Natural killer cell (primary cell): ENCODE data around the gene MICAL2. TPM values are rescaled to one million over a fixed set of nuclear protein-coding genes. Genes with fewer than 3 reads are reported as not detected.

ENCODE experiments used
- ATAC-seq, 3 donors: fragments of 150-1000 bp in 2 of 3; fragments of 200-7000 bp in 1 of 3; cut with Tn5 transposase; 1 replicate in 1 of 3; 2 replicates in 2 of 3; pipeline ENCODE4 v1.10.0; 2021; ENCODE audit warnings: mild to moderate bottlenecking in 2 of 3, moderate library complexity in 2 of 3
- DNase-seq, 2 donors: peaks; one replicate each; pipeline versions ENCODE4 v3.0.0 to v3.0.0-alpha.2; 2013 to 2021; ENCODE audit warnings: mixed read lengths in 1 of 2
- H3K27ac ChIP-seq: one replicate; pipeline ENCODE4 v1.5.1; 2013; ENCODE audit warnings: mild to moderate bottlenecking, low read length
- H3K27me3 ChIP-seq: one replicate; pipeline ENCODE4 v1.6.1; 2013; ENCODE audit warnings: low read length; ENCODE audit not compliant: control insufficient read depth, insufficient read depth
- H3K36me3 ChIP-seq: one replicate; pipeline ENCODE4 v1.6.1; 2013; ENCODE audit warnings: low read length; ENCODE audit not compliant: control insufficient read depth, insufficient read depth
- H3K4me1 ChIP-seq: one replicate; pipeline ENCODE4 v1.6.1; 2013; ENCODE audit warnings: low read length; ENCODE audit not compliant: control insufficient read depth, insufficient read depth
- H3K4me3 ChIP-seq: one replicate; pipeline ENCODE4 v1.5.1; 2013; ENCODE audit warnings: low read length
- H3K9me3 ChIP-seq: one replicate; pipeline ENCODE4 v1.6.1; 2013; ENCODE audit warnings: low read length; ENCODE audit not compliant: control insufficient read depth, insufficient read depth
- H3K27ac Mint-ChIP-seq, 2 donors: one replicate each; pipeline ENCODE4 v1.8.0; 2022; ENCODE audit warnings: mild to moderate bottlenecking in 2 of 2, mixed read lengths in 2 of 2, moderate library complexity in 1 of 2
- H3K27me3 Mint-ChIP-seq, 2 donors: one replicate each; pipeline ENCODE4 v1.8.0; 2022; ENCODE audit warnings: low read depth in 2 of 2, mixed read lengths in 2 of 2
- H3K36me3 Mint-ChIP-seq: one replicate; pipeline ENCODE4 v1.8.0; 2022; ENCODE audit warnings: mixed read lengths
- H3K4me1 Mint-ChIP-seq, 2 donors: one replicate each; pipeline ENCODE4 v1.8.0; 2022; ENCODE audit warnings: mixed read lengths in 2 of 2
- H3K4me3 Mint-ChIP-seq: one replicate; pipeline ENCODE4 v1.8.0; 2022; ENCODE audit warnings: mild to moderate bottlenecking, moderate library complexity, mixed read lengths
- H3K9me3 Mint-ChIP-seq, 2 donors: one replicate each; pipeline ENCODE4 v1.8.0; 2022; ENCODE audit warnings: mixed read lengths in 2 of 2
- CTCF ChIP-seq: fragments of 200-600 bp; IDR thresholded peaks from one replicate; pipeline ENCODE4 v1.8.0; 2022; ENCODE audit warnings: antibody characterized with exemption
- WGBS: methylation state at CpG from one replicate; pipeline ENCODE4 v1.1.7; 2013; ENCODE audit warnings: missing lambda C conversion rate; ENCODE audit not compliant: insufficient coverage; 5-methylcytosine and 5-hydroxymethylcytosine counted together
- intact Hi-C: fragments of 100-400 bp; cut with micrococcal nuclease; formaldehyde crosslinking; loops from one replicate; pipeline ENCODE4 v1.14.2; 2022
- total RNA-seq, 4 donors: library from RNA; stranded (reverse); fragments of 120-200 nt in 1 of 4; gene quantifications; one replicate each; pipeline versions ENCODE4 v1.2.3 to v1.2.4, GENCODE V29; 2013 to 2022

MICAL2 gene
- total RNA-seq, 3 donors from 2014 or later (not counting 1 experiment from before 2014, with no cell fraction given): 54.6 to 68.6 (median 57.4) TPM

GRCh38 chr11:12270215-12270797 lies 159.9 kb downstream of the MICAL2 start:
- no peak for DNase-seq
- Mint-ChIP-seq H3K4me3 (no peak overlapping the region), H3K36me3 (no peaks in the 10 kb centered on the region), H3K4me1 (no peaks in the 10 kb centered on the region), H3K27me3 (no peaks in the 10 kb centered on the region), H3K9me3 (no peaks in the 10 kb centered on the region), H3K27ac (no peak overlapping the region)
- Histone ChIP-seq H3K27me3 (no peaks in the 10 kb centered on the region), H3K36me3 (no peaks in the 10 kb centered on the region), H3K9me3 (no peaks in the 10 kb centered on the region), H3K4me3 (no peak overlapping the region), H3K4me1 (no peaks in the 10 kb centered on the region), H3K27ac (no peak overlapping the region)
- intact Hi-C loops: no loop called here
- WGBS: 93% methylated on average over 6 of the region's 6 CpGs
- no peak for TF ChIP-seq CTCF
- ATAC-seq: no peak

- intact Hi-C loops: no loop called here
- WGBS: 81% methylated on average over 8 of the region's 8 CpGs
- Mint-ChIP-seq H3K36me3 (no peaks in the 10 kb centered on the region), H3K9me3 (no peaks in the 10 kb centered on the region), H3K27ac (no peak overlapping the region), H3K4me1 (no peaks in the 10 kb centered on the region), H3K27me3 (no peaks in the 10 kb centered on the region), H3K4me3 (no peak overlapping the region)
- ATAC-seq (no peak), DNase-seq (no peak)
- no peaks in the 10 kb centered on the region for H3K36me3 ChIP-seq
- no peaks in the 10 kb centered on the region for H3K27me3 ChIP-seq
- no peak for TF ChIP-seq CTCF
- no peaks in the 10 kb centered on the region for H3K9me3 ChIP-seq
- H3K27ac ChIP-seq: no peak overlapping the region
- no peaks in the 10 kb centered on the region for H3K4me1 ChIP-seq
- H3K4me3 ChIP-seq: no peak overlapping the region
These were observed 160.4 kb downstream of the MICAL2 start for GRCh38 chr11:12270817-12271216.

GRCh38 chr11:12271241-12271640 lies 160.9 kb downstream of the MICAL2 start:
- no peak overlapping the region for H3K27ac ChIP-seq
- no peaks in the 10 kb centered on the region for H3K9me3 Mint-ChIP-seq
- DNase-seq (no peak), ATAC-seq (no peak)
- WGBS: 97% methylated on average over 4 of the region's 4 CpGs
- no peaks in the 10 kb centered on the region for H3K4me1 ChIP-seq
- H3K4me3 ChIP-seq: no peak overlapping the region
- H3K27me3 Mint-ChIP-seq: no peaks in the 10 kb centered on the region
- no peak for TF ChIP-seq CTCF
- no peak overlapping the region for H3K4me3 Mint-ChIP-seq
- no peak overlapping the region for H3K27ac Mint-ChIP-seq
- no peaks in the 10 kb centered on the region for H3K36me3 Mint-ChIP-seq
- no peaks in the 10 kb centered on the region for H3K27me3 ChIP-seq
- H3K4me1 Mint-ChIP-seq: no peaks in the 10 kb centered on the region
- intact Hi-C loops: no loop called here
- H3K36me3 ChIP-seq: no peaks in the 10 kb centered on the region
- no peaks in the 10 kb centered on the region for H3K9me3 ChIP-seq

- Histone ChIP-seq H3K27ac (no peak overlapping the region), H3K36me3 (no peaks in the 10 kb centered on the region), H3K27me3 (no peaks in the 10 kb centered on the region), H3K4me1 (no peaks in the 10 kb centered on the region), H3K9me3 (no peaks in the 10 kb centered on the region), H3K4me3 (no peak overlapping the region)
- DNase-seq: no peak
- H3K27ac Mint-ChIP-seq: no peak overlapping the region
- no peaks in the 10 kb centered on the region for H3K9me3 Mint-ChIP-seq
- H3K27me3 Mint-ChIP-seq: no peaks in the 10 kb centered on the region
- TF ChIP-seq CTCF: no peak
- 86% methylated on average over 6 of the region's 6 CpGs for WGBS
- no peaks in the 10 kb centered on the region for H3K4me1 Mint-ChIP-seq
- no peak for ATAC-seq
- H3K36me3 Mint-ChIP-seq: no peaks in the 10 kb centered on the region
- no peak overlapping the region for H3K4me3 Mint-ChIP-seq
- intact Hi-C loops: no loop called here
These were observed 161.5 kb downstream of the MICAL2 start for GRCh38 chr11:12271826-12272366.
